Measurements from ENCODE around the gene CMSS1. TPM values are rescaled to one million over a fixed set of nuclear protein-coding genes. Genes with fewer than 3 reads are reported as not detected.

Gene CMSS1
- total RNA-seq, 1 experiment from 2014 or later, result 86.3 TPM

DNA sequence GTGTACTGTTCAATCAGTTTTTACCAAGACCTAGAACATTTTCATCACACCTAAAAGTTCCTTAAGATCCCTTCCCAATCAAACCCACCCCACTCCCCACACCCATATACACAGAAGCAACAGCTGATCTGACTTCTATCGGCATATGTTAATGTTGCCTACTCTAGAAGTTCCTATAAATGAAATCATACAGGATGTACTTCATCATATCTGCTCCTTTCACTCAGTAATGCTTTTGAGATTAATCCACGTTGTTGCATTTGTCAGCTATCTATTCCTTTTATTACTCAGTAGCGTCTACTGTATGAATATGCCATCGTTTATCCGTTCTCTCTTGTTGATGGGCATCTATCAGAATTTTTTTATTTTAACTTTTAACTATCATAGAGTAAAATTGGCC, 310.9 kb downstream of the CMSS1 start:
- no peak overlapping the region for H3K27ac ChIP-seq (ENCODE audit: low read length)
- TF ChIP-seq, protein P1, sequence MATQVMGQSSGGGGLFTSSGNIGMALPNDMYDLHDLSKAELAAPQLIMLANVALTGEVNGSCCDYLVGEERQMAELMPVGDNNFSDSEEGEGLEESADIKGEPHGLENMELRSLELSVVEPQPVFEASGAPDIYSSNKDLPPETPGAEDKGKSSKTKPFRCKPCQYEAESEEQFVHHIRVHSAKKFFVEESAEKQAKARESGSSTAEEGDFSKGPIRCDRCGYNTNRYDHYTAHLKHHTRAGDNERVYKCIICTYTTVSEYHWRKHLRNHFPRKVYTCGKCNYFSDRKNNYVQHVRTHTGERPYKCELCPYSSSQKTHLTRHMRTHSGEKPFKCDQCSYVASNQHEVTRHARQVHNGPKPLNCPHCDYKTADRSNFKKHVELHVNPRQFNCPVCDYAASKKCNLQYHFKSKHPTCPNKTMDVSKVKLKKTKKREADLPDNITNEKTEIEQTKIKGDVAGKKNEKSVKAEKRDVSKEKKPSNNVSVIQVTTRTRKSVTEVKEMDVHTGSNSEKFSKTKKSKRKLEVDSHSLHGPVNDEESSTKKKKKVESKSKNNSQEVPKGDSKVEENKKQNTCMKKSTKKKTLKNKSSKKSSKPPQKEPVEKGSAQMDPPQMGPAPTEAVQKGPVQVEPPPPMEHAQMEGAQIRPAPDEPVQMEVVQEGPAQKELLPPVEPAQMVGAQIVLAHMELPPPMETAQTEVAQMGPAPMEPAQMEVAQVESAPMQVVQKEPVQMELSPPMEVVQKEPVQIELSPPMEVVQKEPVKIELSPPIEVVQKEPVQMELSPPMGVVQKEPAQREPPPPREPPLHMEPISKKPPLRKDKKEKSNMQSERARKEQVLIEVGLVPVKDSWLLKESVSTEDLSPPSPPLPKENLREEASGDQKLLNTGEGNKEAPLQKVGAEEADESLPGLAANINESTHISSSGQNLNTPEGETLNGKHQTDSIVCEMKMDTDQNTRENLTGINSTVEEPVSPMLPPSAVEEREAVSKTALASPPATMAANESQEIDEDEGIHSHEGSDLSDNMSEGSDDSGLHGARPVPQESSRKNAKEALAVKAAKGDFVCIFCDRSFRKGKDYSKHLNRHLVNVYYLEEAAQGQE (IDR thresholded peaks at IDR 0.05; ENCODE audit: insufficient read depth in 1 of 2, low read depth in 2 of 2, low read length in 1 of 2), result no peak
- no peak for TF ChIP-seq POLR2AphosphoS5 (IDR thresholded peaks at IDR 0.05; ENCODE audit: low read depth, low read length)
- no peak for TF ChIP-seq TCF7L2 (IDR thresholded peaks at IDR 0.05; ENCODE audit: low read depth, low read length)
- no peaks in the 10 kb centered on the region for H3K27me3 ChIP-seq (ENCODE audit: control insufficient read depth, insufficient read depth, low read length)
- ATAC-seq, result no peak
- no peak for DNase-seq (ENCODE audit: low read depth, low spot score)
- POLR2A ChIA-PET, result no interaction called here
- in situ Hi-C loops (cut with HindIII; ENCODE audit: low pct_unique_long_range_greater_than_20kb, low sequenced_read_pairs) (no loop called here), intact Hi-C loops (cut with micrococcal nuclease; ENCODE audit: unreplicated experiment) (no loop called here)
- CTCF ChIA-PET, result no interaction called here
- H3K9me3 ChIP-seq (ENCODE audit: control insufficient read depth, insufficient read depth, low read depth, low read length), result no peaks in the 10 kb centered on the region
- no peak overlapping the region for H3K4me3 ChIP-seq (ENCODE audit: low read depth in 2 of 2, low read length in 2 of 2)
- no peaks in the 10 kb centered on the region for H3K4me1 ChIP-seq (ENCODE audit: control insufficient read depth, insufficient read depth, low read length)
- no peaks in the 10 kb centered on the region for H3K36me3 ChIP-seq (ENCODE audit: control insufficient read depth, insufficient read depth, low read length)
- no TSS peak for BruUV-seq (replicated peaks)

DNA sequence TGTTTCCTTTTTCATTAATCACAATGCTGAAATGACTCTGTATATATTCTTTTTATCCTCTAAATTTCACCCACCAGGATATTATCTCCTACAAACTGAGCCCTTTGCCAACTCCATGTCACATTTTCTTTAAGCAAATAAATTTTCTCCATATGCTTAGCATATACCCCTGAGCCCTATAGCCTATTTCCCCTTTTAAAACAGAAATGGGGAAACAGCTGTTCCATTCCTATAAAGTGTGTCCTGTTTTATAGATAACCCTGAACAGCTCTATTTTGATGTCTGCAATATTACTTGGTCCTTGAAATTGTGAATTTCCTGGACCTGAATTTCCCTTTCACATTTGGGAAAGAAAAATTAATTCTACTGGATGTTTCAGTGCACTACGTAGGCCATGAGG, 312.3 kb downstream of the CMSS1 start:
- ChIA-PET CTCF (no interaction called here), POLR2A (no interaction called here)
- no peak for ATAC-seq
- intact Hi-C loops (cut with micrococcal nuclease; ENCODE audit: unreplicated experiment) (no loop called here), in situ Hi-C loops (cut with HindIII; ENCODE audit: low pct_unique_long_range_greater_than_20kb, low sequenced_read_pairs) (no loop called here)
- no peaks in the 10 kb centered on the region for H3K9me3 ChIP-seq (ENCODE audit: control insufficient read depth, insufficient read depth, low read depth, low read length)
- H3K4me1 ChIP-seq (ENCODE audit: control insufficient read depth, insufficient read depth, low read length), result no peaks in the 10 kb centered on the region
- TF ChIP-seq, protein P2, sequence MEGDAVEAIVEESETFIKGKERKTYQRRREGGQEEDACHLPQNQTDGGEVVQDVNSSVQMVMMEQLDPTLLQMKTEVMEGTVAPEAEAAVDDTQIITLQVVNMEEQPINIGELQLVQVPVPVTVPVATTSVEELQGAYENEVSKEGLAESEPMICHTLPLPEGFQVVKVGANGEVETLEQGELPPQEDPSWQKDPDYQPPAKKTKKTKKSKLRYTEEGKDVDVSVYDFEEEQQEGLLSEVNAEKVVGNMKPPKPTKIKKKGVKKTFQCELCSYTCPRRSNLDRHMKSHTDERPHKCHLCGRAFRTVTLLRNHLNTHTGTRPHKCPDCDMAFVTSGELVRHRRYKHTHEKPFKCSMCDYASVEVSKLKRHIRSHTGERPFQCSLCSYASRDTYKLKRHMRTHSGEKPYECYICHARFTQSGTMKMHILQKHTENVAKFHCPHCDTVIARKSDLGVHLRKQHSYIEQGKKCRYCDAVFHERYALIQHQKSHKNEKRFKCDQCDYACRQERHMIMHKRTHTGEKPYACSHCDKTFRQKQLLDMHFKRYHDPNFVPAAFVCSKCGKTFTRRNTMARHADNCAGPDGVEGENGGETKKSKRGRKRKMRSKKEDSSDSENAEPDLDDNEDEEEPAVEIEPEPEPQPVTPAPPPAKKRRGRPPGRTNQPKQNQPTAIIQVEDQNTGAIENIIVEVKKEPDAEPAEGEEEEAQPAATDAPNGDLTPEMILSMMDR (IDR thresholded peaks at IDR 0.05), result no peak
- TF ChIP-seq, protein P1 (IDR thresholded peaks at IDR 0.05; ENCODE audit: insufficient read depth in 1 of 2, low read depth in 2 of 2, low read length in 1 of 2), result no peak
- TF ChIP-seq POLR2AphosphoS5 (IDR thresholded peaks at IDR 0.05; ENCODE audit: low read depth, low read length) (no peak), TCF7L2 (IDR thresholded peaks at IDR 0.05; ENCODE audit: low read depth, low read length) (no peak), SIN3A (IDR thresholded peaks at IDR 0.05; ENCODE audit: borderline replicate concordance, insufficient read depth, low read depth, low read length) (no peak)
- no peak overlapping the region for H3K4me3 ChIP-seq (ENCODE audit: low read depth in 2 of 2, low read length in 2 of 2)
- no peaks in the 10 kb centered on the region for H3K27me3 ChIP-seq (ENCODE audit: control insufficient read depth, insufficient read depth, low read length)
- H3K36me3 ChIP-seq (ENCODE audit: control insufficient read depth, insufficient read depth, low read length), result no peaks in the 10 kb centered on the region
- no peak for DNase-seq (ENCODE audit: low read depth, low spot score)
- H3K27ac ChIP-seq (ENCODE audit: low read length), result no peak overlapping the region
- BruUV-seq (replicated peaks), result no TSS peak
